Dermis microvascular lymphatic vessel endothelial cell (primary cell): Measurements from ENCODE around the gene IL7R. TPM values are rescaled to one million over a fixed set of nuclear protein-coding genes. Genes with fewer than 3 reads are reported as not detected.

Experiments used
- DNase-seq, 2 donors: peaks; one replicate each; pipeline versions ENCODE4 v3.0.0 to v3.0.0-alpha.2; 2010; ENCODE audit warnings: low read depth in 2 of 2
- total RNA-seq: library from RNA; depleted of rRNA; stranded (reverse); fragments of >200 nt; gene quantifications from 2 replicates; pipeline ENCODE4 v1.2.1, GENCODE V29; 2014

Gene IL7R
- total RNA-seq, 1 donor from 2014 or later: 0.51 TPM

DNA sequence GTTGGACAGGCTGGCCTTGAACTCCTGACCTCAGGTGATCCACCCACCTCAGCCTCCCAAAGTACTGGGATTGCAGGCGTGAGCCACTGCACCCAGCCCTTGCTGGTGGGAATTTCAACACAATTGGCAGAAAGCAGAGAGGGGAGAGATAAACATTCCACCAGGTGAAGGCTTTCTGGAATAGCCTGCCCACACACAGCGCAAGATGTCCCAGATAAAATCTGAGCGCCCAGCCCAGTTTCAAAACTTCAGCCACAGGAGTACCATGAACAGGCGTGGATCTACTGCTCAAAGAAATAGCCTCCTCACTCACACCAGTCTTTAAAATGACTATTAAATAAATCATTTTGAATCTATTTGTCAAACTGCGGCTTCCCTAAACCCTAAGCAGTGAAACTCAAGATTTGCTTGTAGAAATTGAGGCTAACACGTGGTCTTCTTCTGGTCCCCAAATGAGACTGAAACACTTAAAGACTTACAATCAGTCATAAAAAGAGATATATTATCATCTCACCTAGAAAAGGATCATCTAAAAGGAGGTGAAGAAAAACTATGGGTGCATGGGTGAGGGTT, 47.0 kb downstream of the IL7R start:
- DNase-seq: no peak

DNA sequence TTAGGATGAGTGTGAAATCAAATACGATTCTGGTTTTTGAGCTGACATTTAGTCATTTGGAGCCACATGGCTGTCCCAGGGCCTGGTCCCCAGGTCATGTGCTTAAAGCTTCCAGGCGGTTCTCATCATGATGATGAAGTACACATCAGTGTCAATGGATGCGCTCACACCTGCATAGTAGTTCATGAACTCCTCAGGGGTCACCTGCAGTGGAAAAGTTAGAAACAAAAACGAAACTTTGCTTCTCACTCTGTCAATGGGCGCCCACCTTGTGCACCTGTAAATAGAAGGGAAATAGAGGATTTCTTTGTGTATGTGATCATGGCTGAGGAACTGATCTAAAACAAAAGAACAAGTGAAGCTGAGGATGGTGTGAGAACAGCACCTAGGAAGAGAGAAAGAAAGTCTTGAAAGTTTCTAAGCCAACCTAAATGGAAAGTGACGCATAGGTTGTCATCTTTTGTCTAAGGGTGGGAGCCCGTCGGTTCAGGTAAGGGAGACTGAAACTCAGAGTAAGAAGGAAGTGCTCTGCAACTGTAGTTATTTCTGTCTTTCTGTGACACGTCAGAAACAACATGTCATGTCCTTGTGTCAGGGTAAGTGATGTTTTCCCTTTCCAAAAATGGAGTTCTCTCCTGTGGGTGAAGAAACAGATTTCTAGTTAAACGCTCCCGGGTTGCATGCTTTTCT, 47.9 kb downstream of the IL7R start:
- no peak for DNase-seq

DNA sequence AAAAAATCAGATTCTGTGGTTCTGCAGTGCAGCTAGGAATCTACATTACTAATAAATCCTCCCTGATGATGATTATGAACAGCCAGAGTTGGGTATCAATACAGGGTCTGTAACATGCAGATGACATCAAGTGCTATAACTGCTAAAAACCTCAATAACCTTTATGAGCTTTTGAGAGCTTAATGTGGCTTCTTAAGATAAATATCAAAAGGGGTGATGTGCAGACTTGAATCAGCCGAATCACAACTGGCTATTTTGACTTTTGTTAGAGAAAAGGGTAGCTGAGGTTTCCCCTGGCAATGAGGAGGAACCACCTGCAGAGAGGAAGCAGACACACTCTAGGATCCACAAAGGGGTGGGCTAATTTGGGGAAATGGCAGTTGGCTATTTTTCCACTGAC, 51.5 kb downstream of the IL7R start:
- DNase-seq: no peak

DNA sequence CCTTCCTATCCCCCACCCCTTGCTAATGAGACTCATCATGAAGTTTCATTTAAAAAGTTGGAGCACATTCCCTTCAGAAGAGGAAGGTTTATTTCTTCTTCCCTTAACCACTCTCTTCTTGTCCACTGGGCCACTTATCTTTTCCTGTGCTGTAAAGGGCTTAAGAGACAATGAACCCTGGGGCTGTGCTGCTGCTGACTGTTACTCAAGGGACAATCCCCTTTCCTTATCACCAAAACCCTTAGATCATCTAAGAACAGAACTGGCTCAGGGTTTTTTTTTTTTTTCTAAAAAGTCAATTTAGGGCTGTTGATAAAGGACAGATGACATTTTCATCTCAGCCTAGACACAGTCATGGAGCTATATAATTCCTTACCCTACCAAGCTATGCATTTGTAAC, 52.1 kb downstream of the IL7R start:
- DNase-seq: no peak

DNA sequence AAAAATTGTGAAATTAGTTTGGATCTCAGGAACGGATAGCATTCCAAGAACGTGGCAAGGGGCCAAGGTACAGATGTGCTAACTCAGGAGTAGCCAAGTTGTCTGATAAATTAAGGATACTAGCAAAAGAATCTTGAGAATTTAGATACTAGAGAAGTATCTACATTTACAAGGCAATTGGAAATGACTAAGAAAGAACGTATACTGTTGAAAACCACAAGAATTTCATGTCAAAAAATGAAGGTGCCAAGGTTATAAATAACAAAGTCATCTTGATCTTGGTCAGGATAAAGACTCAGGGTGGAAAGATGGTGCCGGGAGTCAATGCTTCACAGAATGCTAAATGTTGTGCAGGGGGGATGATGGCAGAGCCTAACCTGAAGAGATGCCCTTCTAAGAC, 62.5 kb downstream of the IL7R start:
- DNase-seq: no peak

DNA sequence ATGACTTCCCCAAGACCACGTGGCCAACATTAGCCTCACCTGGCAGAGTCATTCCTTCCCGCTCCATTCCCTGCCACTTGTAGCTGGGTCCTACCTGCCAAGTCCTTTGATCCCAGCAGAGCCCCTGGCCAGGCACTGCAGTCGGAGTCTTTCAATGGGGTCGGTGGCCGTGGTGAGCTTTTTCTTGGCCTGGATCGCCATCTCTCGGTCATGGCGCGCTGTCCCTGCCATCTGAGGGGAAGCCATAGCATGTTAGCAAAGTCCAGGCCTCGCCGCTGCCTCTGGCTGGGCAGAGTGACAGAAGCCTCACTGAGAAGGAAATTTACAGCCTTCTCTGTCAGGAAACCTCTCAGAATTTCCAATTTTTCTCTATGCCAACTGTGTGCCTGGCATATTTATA, 64.2 kb downstream of the IL7R start:
- DNase-seq: peak; percentile 1 to 35

DNA sequence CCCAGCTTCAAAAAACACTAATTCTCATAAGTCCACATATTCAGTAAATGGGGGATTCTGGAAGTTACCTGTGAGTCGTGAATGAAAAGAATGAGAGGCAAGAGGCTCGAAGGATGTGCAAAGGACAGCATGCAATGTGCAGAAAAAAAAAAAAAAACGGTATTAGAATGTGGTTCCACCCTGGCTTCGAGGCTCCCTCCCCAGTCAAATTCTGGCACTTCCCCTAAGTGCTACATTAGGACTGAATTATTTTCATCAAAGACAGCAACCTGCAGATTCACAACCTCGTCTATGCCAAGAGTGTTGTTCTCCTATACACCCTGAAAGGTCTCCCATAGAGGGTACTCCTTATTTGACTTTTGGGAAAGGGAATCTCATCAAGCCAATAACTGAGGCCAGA, 65.2 kb downstream of the IL7R start:
- no peak for DNase-seq

DNA sequence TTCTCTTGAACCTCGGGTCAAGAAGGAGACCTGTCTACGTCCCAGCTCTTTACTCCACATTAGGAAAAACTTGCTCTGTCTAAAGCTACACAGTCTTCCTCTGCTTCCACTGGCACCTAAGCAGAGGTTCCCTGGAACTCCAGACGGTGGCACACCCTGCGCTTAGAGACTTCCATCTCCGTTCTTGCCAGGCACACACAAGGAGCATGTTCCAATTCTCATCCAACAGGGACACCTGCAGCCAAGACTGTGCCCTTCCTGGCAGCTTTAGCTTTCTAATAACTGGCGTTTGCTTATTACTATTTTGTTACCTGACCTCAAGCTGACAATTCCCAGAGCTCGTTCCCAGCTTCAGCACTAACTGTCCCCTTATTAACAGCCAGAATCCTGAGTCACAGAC, 65.8 kb downstream of the IL7R start:
- DNase-seq: no peak

DNA sequence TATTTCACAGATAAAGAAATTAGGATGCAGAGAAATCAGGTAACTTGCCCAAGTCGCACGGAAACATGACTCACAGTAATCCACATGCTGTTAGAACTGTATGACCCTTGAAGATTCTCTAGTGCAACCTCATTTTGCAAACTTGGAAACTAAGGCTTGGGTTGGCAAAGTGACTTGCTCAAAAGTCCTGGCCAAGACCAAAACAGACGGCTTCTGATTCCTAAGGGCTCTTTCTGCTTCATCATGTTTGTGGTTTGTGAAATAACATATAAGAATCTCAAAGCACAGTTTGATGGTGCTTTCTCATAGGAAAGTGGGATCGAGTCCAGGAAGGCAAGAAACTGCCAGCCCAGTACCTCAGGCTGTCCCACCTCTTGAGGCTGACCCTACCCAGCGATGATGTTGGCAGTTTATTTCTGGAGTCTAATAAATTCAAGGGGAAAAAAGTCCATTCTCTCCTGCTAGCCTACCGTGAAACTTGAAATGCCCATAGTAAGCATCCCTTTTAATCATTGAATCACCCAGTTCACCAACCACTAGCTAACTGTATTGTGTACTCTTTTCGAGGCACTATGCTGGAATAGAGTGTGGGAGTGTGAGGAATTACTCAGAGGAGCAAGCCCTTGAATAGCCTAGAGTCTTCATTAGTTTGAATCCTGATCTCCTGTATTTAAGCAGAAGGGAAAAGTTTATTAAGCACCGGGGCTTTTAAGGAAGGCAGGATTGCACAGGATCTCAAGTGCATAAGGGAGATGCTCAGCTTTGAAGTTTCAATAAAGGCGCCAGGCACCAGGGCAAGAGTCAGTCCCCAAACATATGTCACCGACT, 67.6 kb downstream of the IL7R start:
- no peak for DNase-seq

DNA sequence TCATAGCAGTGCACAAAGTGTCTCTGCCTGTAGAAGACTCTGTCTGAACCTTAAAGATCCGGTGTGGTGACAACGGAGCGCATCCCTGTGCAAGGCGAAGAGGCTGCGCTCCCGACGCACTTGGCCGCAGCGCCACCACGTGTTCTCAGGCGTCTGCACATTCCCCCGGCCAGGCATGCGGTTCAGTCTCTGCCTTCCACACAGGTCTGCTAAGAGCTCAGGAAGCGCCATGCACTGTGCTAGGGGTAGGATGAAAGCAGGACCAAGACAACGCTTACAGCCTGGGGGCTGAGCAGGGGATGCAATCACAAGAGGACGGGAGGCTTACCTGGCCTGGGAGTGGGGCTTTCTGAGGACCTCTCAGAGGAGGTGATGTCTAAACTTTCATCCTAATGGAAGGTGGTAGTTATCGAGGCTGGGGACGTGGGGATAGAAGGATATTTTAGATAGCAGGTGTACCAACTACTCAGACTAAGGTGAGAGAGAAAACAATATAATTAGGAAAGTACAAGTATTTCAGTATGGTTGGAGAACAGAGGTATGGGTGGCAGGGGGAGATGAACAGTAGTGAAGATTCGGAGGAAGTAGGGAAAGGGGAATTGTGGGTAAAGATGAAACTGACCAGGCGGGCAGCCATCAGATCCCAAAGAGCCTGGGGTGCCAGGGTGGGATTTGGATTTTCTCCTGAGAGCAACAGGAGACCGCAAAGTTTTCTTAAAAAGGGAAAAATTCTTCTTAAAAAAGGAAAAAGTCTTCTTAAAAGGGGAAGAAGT, 68.4 kb downstream of the IL7R start:
- peak; percentile 26 to 62 for DNase-seq

DNA sequence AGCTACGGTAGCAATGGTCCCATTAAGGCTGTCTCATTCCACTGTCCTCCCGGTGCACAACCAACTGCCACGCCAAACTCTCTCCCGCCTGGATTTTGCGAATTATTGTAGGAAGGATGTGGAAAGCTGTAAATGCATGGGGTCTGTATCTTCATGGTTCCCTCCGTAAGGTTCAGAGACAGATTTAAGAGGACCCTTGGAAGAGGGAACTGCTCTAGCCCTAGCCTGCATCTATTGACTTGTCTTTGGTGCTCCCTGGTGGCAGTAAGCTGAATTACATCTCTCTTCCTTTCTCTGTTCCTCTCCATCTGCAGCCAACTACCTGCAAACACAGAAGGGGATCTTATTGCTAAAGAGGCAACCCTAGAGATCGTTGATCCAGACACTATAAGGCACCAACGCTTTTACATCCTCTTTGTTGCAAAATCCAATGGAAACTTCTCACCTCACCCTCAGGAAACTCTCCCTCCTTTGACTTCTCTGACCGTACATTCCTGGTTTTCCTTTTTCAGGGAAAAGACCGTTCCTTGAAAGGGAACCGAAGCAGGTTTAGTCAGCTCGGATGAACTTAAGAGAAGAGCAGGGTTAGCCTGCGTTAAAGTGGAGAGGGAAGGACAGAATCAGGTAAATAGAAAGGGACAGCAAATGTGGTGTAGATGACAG, 69.8 kb downstream of the IL7R start:
- peak; percentile 6 to 46 for DNase-seq

Other genes with a start within 250 kb of the IL7R start
- gene SPEF2, start 239.0 kb upstream of the IL7R start, total RNA-seq: 0.13 and 0.76 TPM in 2 replicates
- gene CAPSL, start 81.7 kb downstream of the IL7R start, total RNA-seq: not detected in 2 replicates
- not detected in 2 replicates for gene UGT3A1, start 134.5 kb downstream of the IL7R start, total RNA-seq
- gene UGT3A2, start 210.0 kb downstream of the IL7R start, total RNA-seq: not detected in 2 replicates